K562 (cell line): ENCODE data around the gene MTPN.

ENCODE experiments used
- CREM ChIP-seq: IDR thresholded peaks from 2 replicates; pipeline ENCODE4 v1.6.1; 2014; ENCODE audit warnings: antibody characterized with exemption, low read depth
- CTCF ChIP-seq, 3 experiments: IDR thresholded peaks in 2 of 3; conservative IDR thresholded peaks in 1 of 3; 2 replicates each; pipeline ENCODE4 v1.5.1; 2011 to 2012; ENCODE audit warnings: low read length in 3 of 3, mild to moderate bottlenecking in 3 of 3, control low read depth in 2 of 3, improper control_type of control experiment in 1 of 3, inconsistent platforms in 1 of 3, low read depth in 1 of 3, mixed read lengths in 1 of 3, moderate library complexity in 1 of 3; ENCODE audit not compliant: insufficient read depth in 2 of 3
- EZH2 ChIP-seq: IDR thresholded peaks from 2 replicates; pipeline ENCODE4 v1.6.1; 2012; ENCODE audit warnings: low read depth, mild to moderate bottlenecking, inconsistent platforms, low read length, borderline replicate concordance
- HNRNPLL ChIP-seq: fragments of 200-400 bp; formaldehyde crosslinking; IDR thresholded peaks from 2 replicates; pipeline ENCODE4 v1.6.1; 2017; ENCODE audit warnings: low read length, low read depth, mild to moderate bottlenecking; ENCODE audit not compliant: poor library complexity, severe bottlenecking
- MYBL2 ChIP-seq, 2 experiments: fragments of 450-650 bp in 1 of 2; sonication (generic) in 1 of 2; formaldehyde crosslinking in 1 of 2; IDR thresholded peaks; 2 replicates each; pipeline versions ENCODE4 v1.6.1 to v1.8.1; 2017 to 2022; ENCODE audit warnings: borderline replicate concordance in 1 of 2, inconsistent platforms in 1 of 2, low read depth in 1 of 2, mild to moderate bottlenecking in 1 of 2, missing genetic modification reagents in 1 of 2, moderate library complexity in 1 of 2
- SREBF2 ChIP-seq: sonication (generic); formaldehyde crosslinking; IDR thresholded peaks from 2 replicates; pipeline ENCODE4 v1.4.0; 2020; ENCODE audit warnings: mild to moderate bottlenecking, missing genetic modification reagents

GRCh38 chr7:135977742-135978066 is 545 bp upstream of the MTPN start:
- TF ChIP-seq HNRNPLL (no peak), CTCF (IDR thresholded peaks at IDR 0.05 in 2 of 3, conservative IDR thresholded peaks at IDR 0.05 in 1 of 3; ENCODE audit: insufficient read depth in 2 of 3, low read depth in 1 of 3, low read length in 3 of 3) (no peak), MYBL2 (IDR thresholded peaks at IDR 0.05; ENCODE audit: low read depth) (no peak), MYBL2 (CRISPR knock-in tag; IDR thresholded peaks at IDR 0.05; ENCODE audit: borderline replicate concordance) (no peak), EZH2 (no peak), SREBF2 (no peak), CREM (0 out of 2 replicates have a peak, but pooled peaks have one; percentile 3)
